Activated CD4-positive, alpha-beta T cell treated with anti-CD3 and anti-CD28 coated beads for 24 hours (primary cell): ENCODE measurements around the gene TBCD.
A peak's percentile ranks its signal among the peaks of the same experiment; 100 is the strongest.

Experiments used
- DNase-seq, 2 donors: peaks; one replicate each; pipeline ENCODE4 v3.0.0-alpha.2; 2020; ENCODE audit warnings: low read depth in 2 of 2

Gene TBCD

DNA sequence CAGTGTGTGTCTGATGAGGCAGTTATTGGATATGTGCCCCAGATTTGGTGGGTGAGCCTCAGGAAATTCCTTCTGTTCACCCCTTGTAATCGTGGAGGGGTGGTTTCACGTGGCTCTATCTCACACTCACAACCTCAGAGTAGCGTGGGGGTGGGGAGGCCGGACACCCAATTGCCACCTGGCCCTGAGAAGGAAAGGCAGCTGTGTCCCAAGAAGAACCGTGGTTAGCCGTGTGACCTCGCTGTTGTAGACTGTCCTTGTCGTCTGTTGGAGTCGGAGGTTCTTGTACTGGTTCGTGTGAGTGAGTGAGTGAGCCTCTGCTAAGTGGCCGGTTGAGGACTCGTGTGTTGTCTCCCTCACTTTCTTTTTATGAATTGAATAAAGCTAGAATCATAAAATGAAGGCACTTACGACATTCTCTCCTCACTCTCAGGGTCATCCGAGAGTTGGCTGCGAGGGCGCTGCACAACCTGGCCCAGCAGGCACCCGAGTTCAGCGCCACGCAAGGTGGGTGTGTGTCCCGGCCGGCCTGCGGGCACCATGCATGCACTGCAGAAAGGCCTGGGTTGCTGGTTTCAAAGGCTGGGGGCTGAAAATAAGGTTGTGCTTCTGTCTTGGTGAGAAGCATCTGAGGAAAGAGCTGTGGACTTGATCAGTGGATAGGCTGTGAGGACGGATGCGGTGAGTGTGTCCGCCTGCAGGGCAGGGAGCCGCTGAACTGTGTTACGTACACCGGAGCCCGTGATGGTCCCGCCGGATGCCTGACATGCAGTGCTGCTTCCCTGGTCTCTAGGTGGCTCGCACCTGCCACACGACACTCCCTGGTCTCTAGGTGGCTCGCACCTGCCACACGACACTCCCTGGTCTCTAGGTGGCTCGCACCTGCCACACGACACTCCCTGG lies 151.4 kb downstream of the TBCD start:
- DNase-seq: no peak

DNA sequence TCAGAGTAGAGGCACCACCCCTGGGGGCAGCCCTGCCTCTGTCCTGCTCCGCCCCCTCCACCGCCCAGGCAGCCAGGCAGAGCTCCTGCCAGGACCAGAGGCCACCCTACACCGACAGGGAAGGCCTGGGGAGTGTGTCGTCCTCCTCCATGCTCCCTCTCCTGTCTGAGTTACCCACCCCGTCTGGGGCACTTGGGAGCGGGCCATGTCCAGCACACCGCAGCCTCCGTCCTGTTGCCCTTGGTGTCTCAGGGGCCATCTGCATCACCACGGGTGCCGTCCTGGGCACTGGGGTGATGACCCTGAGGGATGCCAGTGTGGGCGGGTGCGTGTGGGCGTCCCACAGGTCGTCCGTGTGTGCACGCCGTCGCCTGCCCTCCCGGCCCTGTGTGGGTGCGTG lies 153.3 kb downstream of the TBCD start:
- no peak for DNase-seq

- DNase-seq: no peak
Observed at GRCh38 chr17:82907797-82908542, 156.1 kb downstream of the TBCD start.

GRCh38 chr17:82908543-82909160 lies 156.8 kb downstream of the TBCD start:
- no peak for DNase-seq

- DNase-seq: no peak
Observed at GRCh38 chr17:82909322-82909904, 157.5 kb downstream of the TBCD start.

DNA sequence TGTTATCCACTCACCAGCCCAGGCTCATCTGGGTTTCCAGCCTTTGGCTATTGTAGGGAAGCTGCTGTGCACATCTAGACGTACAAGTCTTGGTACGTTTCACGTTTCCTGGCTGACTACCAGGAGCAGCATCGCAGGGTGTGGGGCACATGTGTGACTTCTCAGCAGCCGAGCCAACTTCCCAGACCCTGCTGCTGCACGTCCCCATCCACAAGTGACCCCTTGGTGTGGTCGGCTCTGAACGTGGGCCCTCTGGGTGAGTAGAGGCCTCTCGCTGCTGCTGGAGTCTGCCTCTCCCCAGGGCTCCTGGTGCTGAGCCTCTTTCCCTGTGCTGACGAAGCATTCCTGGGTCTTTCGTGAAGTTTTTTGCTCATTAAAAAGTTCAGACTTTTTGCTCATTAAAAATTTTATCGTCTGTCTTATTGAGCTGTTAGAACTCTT lies 158.2 kb downstream of the TBCD start:
- DNase-seq: no peak

DNA sequence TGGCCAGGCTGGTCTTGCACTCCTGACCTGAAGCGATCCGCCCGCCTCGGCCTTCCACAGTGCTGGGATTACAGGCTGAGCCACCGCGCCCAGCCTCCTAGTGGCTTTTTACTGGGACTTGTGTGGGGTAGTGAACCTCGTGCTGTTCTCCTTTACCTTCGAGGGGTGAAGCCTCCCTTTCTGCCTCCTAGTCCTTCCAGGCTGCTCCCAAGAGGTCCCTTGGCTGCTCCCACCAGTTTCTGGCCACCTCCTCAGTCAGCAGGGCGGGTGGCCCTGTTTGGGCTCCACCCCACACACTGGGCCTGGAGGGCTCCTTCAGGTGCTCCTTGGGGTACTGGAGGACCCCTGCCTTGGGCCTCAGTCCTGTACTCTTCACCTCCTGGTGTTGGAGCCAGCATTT lies 158.9 kb downstream of the TBCD start:
- DNase-seq: no peak

GRCh38 chr17:82911822-82912221 lies 160.0 kb downstream of the TBCD start:
- DNase-seq: no peak

- DNase-seq: no peak
Observed at GRCh38 chr17:82912484-82913089, 160.7 kb downstream of the TBCD start.

GRCh38 chr17:82913304-82914043 lies 161.6 kb downstream of the TBCD start:
- DNase-seq: no peak

- no peak for DNase-seq
Observed at GRCh38 chr17:82914375-82914774, 162.5 kb downstream of the TBCD start.

DNA sequence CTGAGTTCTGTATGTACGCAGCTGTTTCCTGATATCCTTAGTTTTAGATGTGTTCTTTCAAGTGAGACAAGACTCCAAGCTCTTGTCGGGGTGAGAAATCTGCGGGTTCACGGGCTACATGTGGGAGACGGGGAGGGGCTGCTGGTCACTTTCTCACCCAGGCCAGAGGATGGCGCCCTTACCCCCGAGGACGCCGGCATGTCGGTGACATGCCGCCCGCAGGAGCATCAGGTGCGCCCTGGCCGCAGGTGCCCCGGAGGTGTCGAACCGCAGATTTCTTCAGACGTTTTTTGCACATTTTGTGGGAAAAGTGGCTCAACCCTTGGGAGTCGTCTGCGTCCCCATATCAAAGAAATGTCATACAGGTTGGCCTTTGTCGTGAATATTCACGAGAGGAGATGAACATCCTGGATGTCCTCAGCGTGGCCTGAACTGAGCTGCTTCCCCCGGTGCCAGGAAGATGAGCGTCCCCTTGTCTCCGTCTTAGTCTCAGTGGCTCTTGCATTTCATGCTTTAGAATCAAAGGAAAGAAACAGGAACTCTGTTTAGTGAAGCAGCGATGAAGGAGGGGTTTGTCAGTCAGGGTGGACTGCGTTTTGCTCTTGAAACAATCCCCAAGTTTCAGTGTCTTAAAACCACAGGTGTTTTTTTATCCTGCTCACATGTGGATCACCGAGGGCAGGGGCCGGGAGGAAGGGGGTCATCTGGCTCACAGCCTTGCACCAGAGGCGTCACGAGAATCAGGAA lies 163.3 kb downstream of the TBCD start:
- no peak for DNase-seq

GRCh38 chr17:82915757-82916027 lies 163.8 kb downstream of the TBCD start:
- DNase-seq: no peak

DNA sequence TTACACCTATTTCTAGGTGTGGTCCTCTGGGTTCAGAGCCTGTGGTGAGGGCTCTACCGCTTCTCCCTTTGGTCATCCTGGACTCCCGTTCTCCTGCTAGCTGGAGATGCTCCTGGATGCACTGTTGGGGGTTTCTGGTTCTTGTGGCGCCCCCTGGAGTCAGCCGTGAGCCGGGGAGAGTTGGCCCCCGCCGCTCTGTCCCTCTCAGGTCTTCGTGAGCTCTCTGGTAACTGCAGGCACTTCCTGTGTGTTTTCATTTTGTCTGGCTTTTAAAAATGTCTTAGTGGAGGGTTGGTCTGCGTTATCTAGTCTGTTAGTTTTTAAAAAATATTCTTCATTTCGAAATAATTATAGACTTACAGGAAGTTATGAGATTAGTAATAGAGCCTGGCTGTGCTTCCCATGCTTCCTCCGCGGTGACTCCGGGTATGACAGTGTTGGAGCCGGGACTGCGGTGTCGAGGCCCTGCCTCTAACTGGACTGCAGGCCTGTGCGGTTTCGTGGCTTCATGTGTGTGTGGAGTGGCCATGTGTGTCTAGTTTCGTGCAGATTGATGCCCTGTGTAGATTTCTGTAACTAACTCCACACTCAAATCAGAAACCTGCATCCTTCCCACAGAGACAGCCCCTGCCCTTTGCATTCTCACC lies 166.0 kb downstream of the TBCD start:
- peak; percentile 8 to 11 for DNase-seq

GRCh38 chr17:82918508-82918907 lies 166.6 kb downstream of the TBCD start:
- no peak for DNase-seq

DNA sequence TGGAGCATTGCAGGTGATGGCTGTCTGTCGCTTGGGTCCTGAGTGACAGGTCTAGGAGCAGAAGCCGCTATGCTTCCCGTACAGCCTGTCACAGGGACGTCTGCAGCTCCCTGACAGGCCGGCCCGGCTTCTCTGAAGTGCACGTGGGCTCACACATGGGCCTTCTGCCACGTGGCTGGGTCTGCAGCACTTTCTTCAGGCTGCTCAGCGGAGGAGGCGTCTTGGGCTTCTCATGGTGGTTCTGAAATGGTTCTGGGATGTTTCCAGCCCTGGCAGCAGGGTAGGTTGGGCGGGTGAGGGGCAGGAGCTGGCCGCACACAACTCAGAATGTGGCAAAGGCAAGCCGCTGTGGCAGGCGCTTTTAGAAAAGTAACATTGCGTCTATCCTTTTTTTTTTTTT lies 168.3 kb downstream of the TBCD start:
- no peak for DNase-seq

- no peak for DNase-seq
Observed at GRCh38 chr17:82920715-82921114, 168.8 kb downstream of the TBCD start.

DNA sequence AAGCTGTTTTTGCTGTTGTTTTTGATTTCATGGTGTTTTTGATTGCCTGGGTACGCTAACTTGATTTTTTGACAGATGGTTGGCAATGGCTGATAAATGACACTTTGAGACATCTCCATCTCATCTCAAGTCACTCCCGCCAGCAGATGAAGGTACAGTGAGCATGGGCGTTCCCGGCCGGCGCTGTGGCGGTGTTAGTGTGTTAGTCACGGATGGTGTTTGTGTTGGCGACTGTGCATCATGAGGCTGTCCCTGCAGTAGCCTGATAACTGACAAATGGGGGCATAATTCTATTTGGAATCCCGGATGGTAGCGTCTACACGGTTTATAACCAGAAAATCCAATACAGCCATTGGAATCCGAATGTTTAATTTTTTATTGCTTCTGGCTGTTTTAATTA lies 169.6 kb downstream of the TBCD start:
- no peak for DNase-seq

- no peak for DNase-seq
Observed at GRCh38 chr17:82922646-82923045, 170.8 kb downstream of the TBCD start.
